GM18907 (cell line): Measurements from ENCODE around the gene MAGI1.

Experiments used
- ATAC-seq: cut with Tn5 transposase; IDR thresholded peaks from one replicate; pipeline ENCODE4 v1.9.1; 2021; ENCODE audit warnings: mild to moderate bottlenecking, moderate library complexity; ENCODE audit not compliant: unreplicated experiment

Gene MAGI1

GRCh38 chr3:65313666-65314065 lies 725.1 kb downstream of the MAGI1 start:
- ATAC-seq, result no peak

GRCh38 chr3:65305836-65306235 lies 732.9 kb downstream of the MAGI1 start:
- ATAC-seq, result no peak
